Panc1 (cell line): Measurements from ENCODE around the gene GSG1. TPM values are rescaled to one million over a fixed set of nuclear protein-coding genes. Genes with fewer than 3 reads are reported as not detected.
"Not testable (repeated sequence)": the region's sequence is repeated elsewhere in the genome, so short reads cannot be mapped to it uniquely, and the experiment has no call there.

Experiments used
- ATAC-seq: fragments of 200-7000 bp; cut with Tn5 transposase; 2 replicates; pipeline ENCODE4 v1.9.1; 2020; ENCODE audit warnings: mild to moderate bottlenecking, moderate library complexity
- BruUV-seq: library from RNA; stranded (reverse); fragments of 400-500 nt; replicated peaks from 2 replicates; lab custom pipeline; 2021; lab: Mats Ljungman, UMichigan
- CTCF ChIA-PET: fragments of 300-600 bp; sonication (Branson Sonifier 250); formaldehyde crosslinking; loops from one replicate; lab custom pipeline; 2022; ENCODE audit warnings: antibody characterized with exemption; lab: Charles Lee
- POLR2A ChIA-PET: fragments of 300-600 bp; sonication (Branson Sonifier 250); formaldehyde crosslinking; loops from one replicate; lab custom pipeline; 2022; ENCODE audit warnings: antibody characterized with exemption; lab: Charles Lee
- DNase-seq: peaks from one replicate; pipeline ENCODE4 v3.0.0-alpha.2; 2010; ENCODE audit warnings: low read depth, low spot score
- H3K27ac ChIP-seq: 2 replicates; pipeline ENCODE4 v1.5.1; 2011; ENCODE audit warnings: mild to moderate bottlenecking, low read length, inconsistent platforms
- H3K27me3 ChIP-seq: fragments of 200-500 bp; sonication (Bioruptor generic); 2 replicates; pipeline ENCODE4 v1.6.0; 2014; ENCODE audit warnings: low read length, inconsistent platforms; ENCODE audit not compliant: control insufficient read depth, insufficient read depth
- H3K36me3 ChIP-seq: fragments of 200-500 bp; sonication (Bioruptor generic); 2 replicates; pipeline ENCODE4 v1.5.1; 2014; ENCODE audit warnings: inconsistent platforms, mild to moderate bottlenecking, low read length, moderate library complexity; ENCODE audit not compliant: control insufficient read depth, insufficient read depth
- H3K4me1 ChIP-seq: 2 replicates; pipeline ENCODE4 v1.5.1; 2011; ENCODE audit warnings: inconsistent platforms, mild to moderate bottlenecking, low read length, moderate library complexity; ENCODE audit not compliant: control insufficient read depth, insufficient read depth
- H3K4me3 ChIP-seq, 2 experiments: 2 replicates each; pipeline ENCODE4 v1.5.1; 2011 to 2012; ENCODE audit warnings: low read depth in 2 of 2, low read length in 2 of 2, mild to moderate bottlenecking in 2 of 2, inconsistent platforms in 1 of 2, moderate library complexity in 1 of 2
- H3K9me3 ChIP-seq: fragments of 200-500 bp; sonication (Bioruptor generic); 2 replicates; pipeline ENCODE4 v1.5.1; 2014; ENCODE audit warnings: low read depth, mild to moderate bottlenecking, inconsistent platforms, low read length, moderate library complexity; ENCODE audit not compliant: control insufficient read depth, insufficient read depth
- POLR2AphosphoS5 ChIP-seq: IDR thresholded peaks from 2 replicates; pipeline ENCODE4 v1.6.1; 2012; ENCODE audit warnings: mild to moderate bottlenecking, low read depth, low read length, moderate library complexity
- REST ChIP-seq, 2 experiments: IDR thresholded peaks; 2 replicates each; pipeline ENCODE4 v1.6.1; 2011 to 2012; ENCODE audit warnings: low read depth in 2 of 2, control low read depth in 1 of 2, low read length in 1 of 2, mild to moderate bottlenecking in 1 of 2, moderate library complexity in 1 of 2; ENCODE audit not compliant: insufficient read depth in 1 of 2
- SIN3A ChIP-seq: IDR thresholded peaks from 2 replicates; pipeline ENCODE4 v1.6.1; 2012; ENCODE audit warnings: low read depth, mild to moderate bottlenecking, low read length, moderate library complexity, borderline replicate concordance; ENCODE audit not compliant: insufficient read depth
- TCF7L2 ChIP-seq: IDR thresholded peaks from 2 replicates; pipeline ENCODE4 v1.6.1; 2011; ENCODE audit warnings: mild to moderate bottlenecking, low read depth, low read length, inconsistent platforms
- in situ Hi-C: cut with HindIII; loops from 2 replicates; pipeline ENCODE4 v1.10.0; 2016; ENCODE audit warnings: low sequenced_read_pairs, low pct_unique_long_range_greater_than_20kb
- intact Hi-C: fragments of 100-400 bp; cut with micrococcal nuclease; formaldehyde crosslinking; loops from one replicate; pipeline ENCODE4 v1.10.0; 2022; ENCODE audit not compliant: unreplicated experiment
- total RNA-seq: library from RNA; stranded (reverse); gene quantifications from one replicate; pipeline ENCODE4 v1.2.1, GENCODE V29; 2021; ENCODE audit not compliant: unreplicated experiment
- TF ChIP-seq, protein P1 (sequence below): fragments of 450-650 bp; IDR thresholded peaks from 2 replicates; pipeline ENCODE4 v1.5.1; 2017; ENCODE audit warnings: mild to moderate bottlenecking

GSG1 gene
- total RNA-seq, 1 experiment from 2014 or later: not detected

DNA sequence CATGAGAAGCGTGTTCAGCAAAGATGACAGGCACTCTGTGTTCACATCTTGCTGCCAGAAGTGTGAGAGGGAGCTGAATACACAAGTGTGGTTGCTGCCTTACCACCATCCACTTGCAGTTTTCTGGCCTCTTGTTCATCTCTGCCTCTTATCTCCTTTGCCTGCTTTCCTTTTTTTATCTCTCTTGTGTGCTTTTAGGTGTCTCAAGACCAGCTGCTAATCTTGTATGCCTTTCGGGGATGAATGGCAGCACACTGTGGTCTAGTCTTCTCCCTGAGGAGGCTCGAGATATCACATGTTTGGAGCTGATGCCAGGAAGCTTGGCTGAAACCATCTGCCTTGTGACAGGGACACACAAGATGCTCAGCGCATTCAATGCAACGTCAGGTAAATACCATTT lies 42.1 kb downstream of the GSG1 start:
- DNase-seq (no peak), ATAC-seq (no peak)
- intact Hi-C loops (no loop called here), in situ Hi-C loops (no loop called here)
- ChIA-PET POLR2A (no interaction called here), CTCF (no interaction called here)
- Histone ChIP-seq H3K4me1 (no peaks in the 10 kb centered on the region), H3K4me3 (no peak overlapping the region), H3K9me3 (no peaks in the 10 kb centered on the region), H3K36me3 (no peaks in the 10 kb centered on the region), H3K27me3 (no peaks in the 10 kb centered on the region), H3K27ac (no peak overlapping the region)
- BruUV-seq: no TSS peak
- no peak for TF ChIP-seq TCF7L2
- TF ChIP-seq POLR2AphosphoS5: no peak
- TF ChIP-seq SIN3A: no peak
- TF ChIP-seq REST (IDR thresholded peaks at IDR 0.05; ENCODE audit: insufficient read depth in 1 of 2, low read depth in 2 of 2, low read length in 1 of 2): no peak
- TF ChIP-seq, protein P1, sequence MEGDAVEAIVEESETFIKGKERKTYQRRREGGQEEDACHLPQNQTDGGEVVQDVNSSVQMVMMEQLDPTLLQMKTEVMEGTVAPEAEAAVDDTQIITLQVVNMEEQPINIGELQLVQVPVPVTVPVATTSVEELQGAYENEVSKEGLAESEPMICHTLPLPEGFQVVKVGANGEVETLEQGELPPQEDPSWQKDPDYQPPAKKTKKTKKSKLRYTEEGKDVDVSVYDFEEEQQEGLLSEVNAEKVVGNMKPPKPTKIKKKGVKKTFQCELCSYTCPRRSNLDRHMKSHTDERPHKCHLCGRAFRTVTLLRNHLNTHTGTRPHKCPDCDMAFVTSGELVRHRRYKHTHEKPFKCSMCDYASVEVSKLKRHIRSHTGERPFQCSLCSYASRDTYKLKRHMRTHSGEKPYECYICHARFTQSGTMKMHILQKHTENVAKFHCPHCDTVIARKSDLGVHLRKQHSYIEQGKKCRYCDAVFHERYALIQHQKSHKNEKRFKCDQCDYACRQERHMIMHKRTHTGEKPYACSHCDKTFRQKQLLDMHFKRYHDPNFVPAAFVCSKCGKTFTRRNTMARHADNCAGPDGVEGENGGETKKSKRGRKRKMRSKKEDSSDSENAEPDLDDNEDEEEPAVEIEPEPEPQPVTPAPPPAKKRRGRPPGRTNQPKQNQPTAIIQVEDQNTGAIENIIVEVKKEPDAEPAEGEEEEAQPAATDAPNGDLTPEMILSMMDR: no peak

DNA sequence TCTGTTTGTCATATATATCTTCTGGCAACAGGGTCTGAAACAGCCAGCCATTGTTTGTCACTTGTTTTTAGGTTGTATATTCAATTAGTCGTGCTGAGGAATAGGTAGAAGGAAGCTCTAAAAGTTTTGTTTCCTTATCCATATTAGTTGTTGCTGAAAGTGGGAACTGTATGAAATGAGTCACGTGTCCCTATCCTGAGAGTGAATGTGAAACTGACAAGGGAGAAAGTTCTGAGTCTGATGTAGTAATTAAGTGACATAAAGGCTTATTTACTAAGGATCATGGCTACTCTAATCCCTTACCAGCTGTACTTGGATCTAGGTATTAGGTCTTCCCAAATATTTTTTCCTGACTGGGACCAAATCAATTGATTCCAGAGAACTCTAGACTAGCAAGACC lies 42.9 kb downstream of the GSG1 start:
- ATAC-seq (no peak), DNase-seq (no peak)
- no TSS peak for BruUV-seq
- no peaks in the 10 kb centered on the region for H3K4me1 ChIP-seq
- H3K4me3 ChIP-seq: no peak overlapping the region
- no peaks in the 10 kb centered on the region for H3K36me3 ChIP-seq
- ChIA-PET POLR2A (no interaction called here), CTCF (no interaction called here)
- intact Hi-C loops (no loop called here), in situ Hi-C loops (no loop called here)
- no peak for TF ChIP-seq REST (IDR thresholded peaks at IDR 0.05; ENCODE audit: insufficient read depth in 1 of 2, low read depth in 2 of 2, low read length in 1 of 2)
- TF ChIP-seq TCF7L2: no peak
- TF ChIP-seq POLR2AphosphoS5: no peak
- TF ChIP-seq, protein P1: no peak
- TF ChIP-seq SIN3A: no peak
- H3K27ac ChIP-seq: no peak overlapping the region
- no peaks in the 10 kb centered on the region for H3K27me3 ChIP-seq
- no peaks in the 10 kb centered on the region for H3K9me3 ChIP-seq

DNA sequence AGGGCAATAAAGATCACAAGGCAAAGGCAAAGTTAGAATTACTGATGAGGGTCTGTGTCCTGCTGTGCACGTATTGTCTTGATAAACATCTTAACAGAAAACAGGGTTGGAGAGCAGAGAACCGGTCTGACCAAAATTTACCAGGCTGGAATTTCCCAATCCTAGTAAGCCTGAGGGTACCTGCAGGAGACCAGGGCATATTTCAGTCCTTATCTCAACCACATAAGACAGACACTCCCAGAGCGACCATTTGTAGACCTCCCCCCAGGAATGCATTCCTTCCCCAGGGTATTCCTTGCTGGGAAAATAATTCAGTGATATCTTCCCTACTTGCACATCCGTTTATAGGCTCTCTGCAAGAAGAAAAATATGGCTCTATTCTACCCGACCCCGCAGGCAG lies 49.9 kb downstream of the GSG1 start:
- H3K9me3 ChIP-seq, CTCF ChIA-PET, H3K27ac ChIP-seq, H3K27me3 ChIP-seq, ATAC-seq, H3K36me3 ChIP-seq, DNase-seq, BruUV-seq, H3K4me1 ChIP-seq, intact Hi-C loops, H3K4me3 ChIP-seq, in situ Hi-C loops, POLR2A ChIA-PET: not testable (repeated sequence)
